Caco-2 (cell line): Measurements from ENCODE around the gene ATXN1. TPM values are rescaled to one million over a fixed set of nuclear protein-coding genes. Genes with fewer than 3 reads are reported as not detected.

Source experiments
- BruUV-seq: library from RNA; stranded (reverse); fragments of 400-500 nt; replicated peaks from 2 replicates; lab custom pipeline; 2021; lab: Mats Ljungman, UMichigan
- CTCF ChIA-PET: fragments of 300-600 bp; sonication (Branson Sonifier 250); formaldehyde crosslinking; loops from one replicate; lab custom pipeline; 2022; ENCODE audit warnings: antibody characterized with exemption; lab: Charles Lee
- POLR2A ChIA-PET: fragments of 300-600 bp; sonication (Branson Sonifier 250); formaldehyde crosslinking; loops from one replicate; lab custom pipeline; 2022; ENCODE audit warnings: antibody characterized with exemption; lab: Charles Lee
- DNase-seq, 2 experiments: peaks; one replicate each; pipeline versions ENCODE4 v3.0.0 to v3.0.0-alpha.2; 2020 to 2022
- H3K27me3 ChIP-seq: replicated peaks from 2 replicates; pipeline ENCODE4 v1.6.0; 2011; ENCODE audit warnings: low read length; ENCODE audit not compliant: control insufficient read depth, insufficient read depth
- H3K36me3 ChIP-seq: 2 replicates; pipeline ENCODE4 v1.5.1; 2011; ENCODE audit warnings: low read length; ENCODE audit not compliant: control insufficient read depth, insufficient read depth
- H3K4me1 ChIP-seq: fragments of 250-450 bp; sonication (Bioruptor Pico); 2 replicates; pipeline ENCODE4 v1.5.1; 2020; ENCODE audit warnings: mild to moderate bottlenecking
- H3K4me3 ChIP-seq: 2 replicates; pipeline ENCODE4 v1.5.1; 2011; ENCODE audit warnings: low read depth, mild to moderate bottlenecking, control low read depth, low read length
- H3K9me3 ChIP-seq: fragments of 250-450 bp; sonication (Bioruptor Pico); 2 replicates; pipeline ENCODE4 v1.5.1; 2020; ENCODE audit warnings: mild to moderate bottlenecking, moderate library complexity
- H3K27ac Mint-ChIP-seq: one replicate; pipeline ENCODE4 v1.8.0; 2022; ENCODE audit warnings: mixed read lengths; ENCODE audit not compliant: unreplicated experiment
- H3K27me3 Mint-ChIP-seq: one replicate; pipeline ENCODE4 v1.8.0; 2022; ENCODE audit warnings: mixed read lengths; ENCODE audit not compliant: insufficient read depth, unreplicated experiment
- H3K36me3 Mint-ChIP-seq: one replicate; pipeline ENCODE4 v1.8.0; 2022; ENCODE audit warnings: mild to moderate bottlenecking, mixed read lengths; ENCODE audit not compliant: insufficient read depth, unreplicated experiment
- H3K4me1 Mint-ChIP-seq: one replicate; pipeline ENCODE4 v1.8.0; 2022; ENCODE audit warnings: low read depth, mixed read lengths; ENCODE audit not compliant: unreplicated experiment
- H3K4me3 Mint-ChIP-seq: one replicate; pipeline ENCODE4 v1.8.0; 2022; ENCODE audit warnings: mild to moderate bottlenecking, moderate library complexity, mixed read lengths; ENCODE audit not compliant: unreplicated experiment
- H3K9me3 Mint-ChIP-seq: one replicate; pipeline ENCODE4 v1.8.0; 2022; ENCODE audit warnings: mixed read lengths; ENCODE audit not compliant: unreplicated experiment
- CTCF ChIP-seq, 2 experiments: fragments of 200-600 bp in 1 of 2; IDR thresholded peaks; 1 replicate in 1 of 2; 2 replicates in 1 of 2; pipeline versions ENCODE4 v1.5.1 to v1.8.0; 2011 to 2022; ENCODE audit warnings: antibody characterized with exemption in 1 of 2, control low read depth in 1 of 2, inconsistent platforms in 1 of 2, low read depth in 1 of 2, low read length in 1 of 2, mild to moderate bottlenecking in 1 of 2, moderate library complexity in 1 of 2; ENCODE audit not compliant: insufficient read depth in 1 of 2, severe bottlenecking in 1 of 2, unreplicated experiment in 1 of 2
- intact Hi-C: fragments of 100-400 bp; cut with micrococcal nuclease; formaldehyde crosslinking; loops from one replicate; pipeline ENCODE4 v1.10.0; 2022; ENCODE audit not compliant: unreplicated experiment
- total RNA-seq: library from RNA; stranded (reverse); gene quantifications from 2 replicates; pipeline ENCODE4 v1.2.3, GENCODE V29; 2022

ATXN1 gene
- total RNA-seq, 1 experiment from 2014 or later: 14.2 TPM

GRCh38 chr6:16712931-16713484 lies 48.3 kb downstream of the ATXN1 start:
- H3K27me3 ChIP-seq: no peaks in the 10 kb centered on the region
- TF ChIP-seq CTCF (IDR thresholded peaks at IDR 0.05; ENCODE audit: insufficient read depth in 1 of 2, low read depth in 1 of 2, low read length in 1 of 2, severe bottlenecking in 1 of 2, unreplicated experiment in 1 of 2): peak; percentile 11 to 29
- H3K27ac Mint-ChIP-seq: no peak overlapping the region
- ChIA-PET POLR2A (interaction anchor here (0.5 kb wide), 1 partner anchor 208 kb away, joined by 3 read pairs; no protein-coding TSS in a partner anchor), CTCF (interaction anchor here (0.7 kb wide), 1 partner anchor 58 kb away, joined by 4 read pairs; no protein-coding TSS in a partner anchor)
- H3K4me3 Mint-ChIP-seq: no peak overlapping the region
- H3K9me3 Mint-ChIP-seq: no peaks in the 10 kb centered on the region
- 0 out of 2 replicates have a peak, but pooled peaks cover 3% of the 10 kb centered on the region for H3K4me1 ChIP-seq
- no peaks in the 10 kb centered on the region for H3K27me3 Mint-ChIP-seq
- no peaks in the 10 kb centered on the region for H3K9me3 ChIP-seq
- BruUV-seq: no TSS peak
- intact Hi-C loops: no loop called here
- peak in 1 of 2 experiments; percentile 17 for DNase-seq
- no peaks in the 10 kb centered on the region for H3K36me3 Mint-ChIP-seq
- H3K36me3 ChIP-seq: no peaks in the 10 kb centered on the region
- H3K4me1 Mint-ChIP-seq: peaks cover 20% of the 10 kb centered on the region
- H3K4me3 ChIP-seq: no peak overlapping the region

GRCh38 chr6:16712255-16712930 lies 48.9 kb downstream of the ATXN1 start:
- no peak overlapping the region for H3K4me3 Mint-ChIP-seq

More at GRCh38 chr6:16712255-16712930, 48.9 kb downstream of the ATXN1 start:
- TF ChIP-seq CTCF (IDR thresholded peaks at IDR 0.05; ENCODE audit: insufficient read depth in 1 of 2, low read depth in 1 of 2, low read length in 1 of 2, severe bottlenecking in 1 of 2, unreplicated experiment in 1 of 2): no peak
- H3K27me3 Mint-ChIP-seq: no peaks in the 10 kb centered on the region
- CTCF ChIA-PET: no interaction called here
- H3K9me3 Mint-ChIP-seq: no peaks in the 10 kb centered on the region
- H3K4me1 Mint-ChIP-seq: peaks cover 20% of the 10 kb centered on the region
- BruUV-seq: no TSS peak
- no peak overlapping the region for H3K27ac Mint-ChIP-seq
- Histone ChIP-seq H3K27me3 (no peaks in the 10 kb centered on the region), H3K36me3 (no peaks in the 10 kb centered on the region), H3K4me1 (0 out of 2 replicates have a peak, but pooled peaks cover 3% of the 10 kb centered on the region), H3K4me3 (no peak overlapping the region), H3K9me3 (no peaks in the 10 kb centered on the region)
- no peaks in the 10 kb centered on the region for H3K36me3 Mint-ChIP-seq
- intact Hi-C loops: no loop called here
- POLR2A ChIA-PET: interaction anchor here (0.5 kb wide), 1 partner anchor 207 kb away, joined by 3 read pairs; no protein-coding TSS in a partner anchor
- no peak for DNase-seq
